Endothelial cell of umbilical vein (primary cell): ENCODE measurements around the gene ADIPOR1. TPM values are rescaled to one million over a fixed set of nuclear protein-coding genes. Genes with fewer than 3 reads are reported as not detected.

Experiments used
- BruUV-seq: library from RNA; stranded (reverse); fragments of 400-500 nt; replicated peaks from 2 replicates; lab custom pipeline; 2021; lab: Mats Ljungman, UMichigan
- CTCF ChIA-PET: fragments of 300-600, 350-600 bp; sonication (Branson Sonifier 250); formaldehyde crosslinking; loops from one replicate; lab custom pipeline; 2021; ENCODE audit warnings: antibody characterized with exemption, inconsistent platforms; lab: Charles Lee
- POLR2A ChIA-PET: fragments of 300-600, 350-600 bp; sonication (Branson Sonifier 250); formaldehyde crosslinking; loops from one replicate; lab custom pipeline; 2021; ENCODE audit warnings: antibody characterized with exemption, inconsistent platforms; lab: Charles Lee
- DNase-seq: peaks from one replicate; pipeline ENCODE4 v3.0.0-alpha.2; 2011; ENCODE audit warnings: low read depth, low spot score
- FAIRE-seq: peaks from 2 replicates; lab custom pipeline; 2011; peaks lifted over from hg19 to GRCh38; lab: Jason Lieb, UNC
- H2AFZ ChIP-seq: 2 replicates; pipeline ENCODE4 v1.6.0; 2012; ENCODE audit warnings: low read depth, low read length, control low read depth, inconsistent platforms
- H3K27ac ChIP-seq: 2 replicates; pipeline ENCODE4 v1.5.1; 2011; ENCODE audit warnings: low read depth, mild to moderate bottlenecking, control low read depth, low read length, moderate library complexity; ENCODE audit not compliant: insufficient read depth
- H3K27me3 ChIP-seq, 2 experiments: 2 replicates each; pipeline versions ENCODE4 v1.6.0 to v1.6.1; 2011; ENCODE audit warnings: low read length in 2 of 2, mixed read lengths in 1 of 2; ENCODE audit not compliant: control insufficient read depth in 2 of 2, insufficient read depth in 2 of 2
- H3K36me3 ChIP-seq, 2 experiments: 2 replicates in 1 of 2; 3 replicates in 1 of 2; pipeline ENCODE4 v1.5.1; 2011; ENCODE audit warnings: low read length in 2 of 2, mild to moderate bottlenecking in 1 of 2, moderate library complexity in 1 of 2; ENCODE audit not compliant: control insufficient read depth in 2 of 2, insufficient read depth in 2 of 2; ENCODE audit errors: extremely low read depth in 1 of 2
- H3K4me1 ChIP-seq: 3 replicates; pipeline ENCODE4 v1.5.1; 2011; ENCODE audit warnings: mild to moderate bottlenecking, low read length; ENCODE audit not compliant: control insufficient read depth, insufficient read depth; ENCODE audit errors: extremely low read depth
- H3K4me2 ChIP-seq: 2 replicates; pipeline ENCODE4 v1.6.1; 2011; ENCODE audit warnings: low read length, control low read depth, mixed read lengths; ENCODE audit not compliant: insufficient read depth
- H3K4me3 ChIP-seq, 3 experiments: fragments of 200-600 bp in 1 of 3; sonication (generic), shearing (Covaris generic) in 1 of 3; replicated peaks in 1 of 3; 2 replicates each; pipeline ENCODE4 v1.5.1; 2011 to 2016; ENCODE audit warnings: control low read depth in 3 of 3, low read length in 3 of 3, mild to moderate bottlenecking in 2 of 3, inconsistent platforms in 1 of 3, low read depth in 1 of 3, moderate library complexity in 1 of 3; ENCODE audit not compliant: insufficient read depth in 1 of 3
- H3K79me2 ChIP-seq: 2 replicates; pipeline ENCODE4 v1.6.0; 2012; ENCODE audit warnings: low read length, inconsistent platforms; ENCODE audit not compliant: control insufficient read depth, insufficient read depth
- H3K9ac ChIP-seq: replicated peaks from 2 replicates; pipeline ENCODE3; 2011; ENCODE audit warnings: low read length, control low read depth; ENCODE audit not compliant: insufficient read depth; ENCODE audit errors: extremely low read depth
- H3K9me1 ChIP-seq: replicated peaks from 3 replicates; pipeline ENCODE4 v1.6.0; 2011; ENCODE audit warnings: mild to moderate bottlenecking, low read length; ENCODE audit not compliant: control insufficient read depth, insufficient read depth; ENCODE audit errors: extremely low read depth
- H3K9me3 ChIP-seq: replicated peaks from 2 replicates; pipeline ENCODE4 v1.5.1; 2012; ENCODE audit warnings: low read length, inconsistent platforms; ENCODE audit not compliant: control insufficient read depth, insufficient read depth
- H4K20me1 ChIP-seq: replicated peaks from 2 replicates; pipeline ENCODE3; 2011; ENCODE audit warnings: mild to moderate bottlenecking, low read length; ENCODE audit not compliant: control insufficient read depth, insufficient read depth; ENCODE audit errors: extremely low read depth
- CTCF ChIP-seq, 2 donors: IDR thresholded peaks; 1 replicate in 1 of 2; 2 replicates in 1 of 2; pipeline ENCODE4 v1.5.1; 2011; ENCODE audit warnings: low read length in 2 of 2, mild to moderate bottlenecking in 2 of 2, moderate library complexity in 2 of 2, control low read depth in 1 of 2, inconsistent platforms in 1 of 2, low read depth in 1 of 2; ENCODE audit not compliant: insufficient read depth in 1 of 2; ENCODE audit errors: extremely low read depth in 1 of 2
- EZH2 ChIP-seq: IDR thresholded peaks from 2 replicates; pipeline ENCODE4 v1.6.1; 2012; ENCODE audit warnings: borderline replicate concordance, low read depth, mild to moderate bottlenecking, moderate library complexity, low read length, inconsistent platforms; ENCODE audit not compliant: severe bottlenecking
- GATA2 ChIP-seq: IDR thresholded peaks from 2 replicates; pipeline ENCODE4 v1.7.0; 2011; ENCODE audit warnings: low read depth, mild to moderate bottlenecking, moderate library complexity, mixed read lengths, low read length; ENCODE audit not compliant: insufficient read length, insufficient read depth
- JUN ChIP-seq: IDR thresholded peaks from 2 replicates; pipeline ENCODE4 v1.6.1; 2011; ENCODE audit warnings: borderline replicate concordance, low read depth; ENCODE audit not compliant: insufficient read length, insufficient read depth
- MAX ChIP-seq: IDR thresholded peaks from 2 replicates; pipeline ENCODE4 v1.6.1; 2011; ENCODE audit not compliant: insufficient read depth, insufficient read length
- MYC ChIP-seq: IDR thresholded peaks from one replicate; pipeline ENCODE4 v1.6.1; 2011; ENCODE audit warnings: mild to moderate bottlenecking, low read depth, low read length
- POLR2A ChIP-seq: IDR thresholded peaks from 2 replicates; pipeline ENCODE4 v1.6.1; 2012; ENCODE audit warnings: low read depth, mild to moderate bottlenecking, control low read depth, low read length
- POLR2AphosphoS5 ChIP-seq: IDR thresholded peaks from 2 replicates; pipeline ENCODE4 v1.6.1; 2012; ENCODE audit warnings: low read depth, mild to moderate bottlenecking, control low read depth, low read length, moderate library complexity; ENCODE audit not compliant: insufficient read depth
- dilution Hi-C: fragments of 300-500 bp; cut with MboI; formaldehyde crosslinking; loops from one replicate; pipeline ENCODE4 v1.15.0; 2019; ENCODE audit warnings: low sequenced_read_pairs; ENCODE audit not compliant: extremely low pct_ligation_motif_present
- intact Hi-C: fragments of 100-400 bp; cut with micrococcal nuclease; formaldehyde crosslinking; loops from one replicate; pipeline ENCODE4 v1.10.0; 2022
- polyA plus RNA-seq, 4 experiments: library from polyadenylated mRNA; depleted of rRNA in 3 of 4; stranded (reverse) in 3 of 4; unstranded in 1 of 4; fragments of >200 nt; gene quantifications; 2 replicates each; pipeline versions ENCODE4 v1.2.1 to v1.2.3, GENCODE V29; 2011 to 2012; ENCODE audit warnings: missing spikeins in 1 of 4
- total RNA-seq: library from RNA; stranded (reverse); gene quantifications from 2 replicates; pipeline ENCODE4 v1.2.3, GENCODE V29; 2021

The ADIPOR1 gene
- total and polyA plus RNA-seq, 2 donors (not counting 3 experiments of a cell fraction or from before 2014, with no cell fraction given): 67.2 to 135 TPM

GRCh38 chr1:202972046-202972445 lies 13.9 kb upstream of the ADIPOR1 start:
- H3K4me1 ChIP-seq: peaks cover 9% of the 10 kb centered on the region
- intact Hi-C loops: no loop called here
- no peaks in the 10 kb centered on the region for H3K36me3 ChIP-seq
- ChIA-PET POLR2A (no interaction called here), CTCF (interaction anchor here (1.4 to 1.7 kb wide), 3 partner anchors 20 to 28 kb away, joined by 3 to 6 read pairs (median 4); no protein-coding TSS in a partner anchor)
- H2AFZ ChIP-seq: no peak overlapping the region
- DNase-seq (no peak), FAIRE-seq (no peak)
- H3K79me2 ChIP-seq: no peaks in the 10 kb centered on the region
- H3K27ac ChIP-seq: no peak overlapping the region
- TF ChIP-seq POLR2A (no peak), GATA2 (no peak), POLR2AphosphoS5 (no peak), EZH2 (no peak), CTCF (IDR thresholded peaks at IDR 0.05; ENCODE audit: extremely low read depth in 1 of 2, insufficient read depth in 1 of 2, low read depth in 1 of 2, low read length in 2 of 2) (no peak), MAX (no peak), JUN (no peak), MYC (no peak)
- no peak overlapping the region for H3K4me2 ChIP-seq
- H3K9me1 ChIP-seq: no peaks in the 10 kb centered on the region
- dilution Hi-C loops: no loop called here
- no peak overlapping the region for H3K4me3 ChIP-seq
- no TSS peak for BruUV-seq
- H4K20me1 ChIP-seq: no peaks in the 10 kb centered on the region
- no peaks in the 10 kb centered on the region for H3K9me3 ChIP-seq
- peaks cover 11 to 29% of the 10 kb centered on the region in 2 experiments for H3K27me3 ChIP-seq
- no peak overlapping the region for H3K9ac ChIP-seq
